ENCODE results near the gene PRM3.

The PRM3 gene

DNA sequence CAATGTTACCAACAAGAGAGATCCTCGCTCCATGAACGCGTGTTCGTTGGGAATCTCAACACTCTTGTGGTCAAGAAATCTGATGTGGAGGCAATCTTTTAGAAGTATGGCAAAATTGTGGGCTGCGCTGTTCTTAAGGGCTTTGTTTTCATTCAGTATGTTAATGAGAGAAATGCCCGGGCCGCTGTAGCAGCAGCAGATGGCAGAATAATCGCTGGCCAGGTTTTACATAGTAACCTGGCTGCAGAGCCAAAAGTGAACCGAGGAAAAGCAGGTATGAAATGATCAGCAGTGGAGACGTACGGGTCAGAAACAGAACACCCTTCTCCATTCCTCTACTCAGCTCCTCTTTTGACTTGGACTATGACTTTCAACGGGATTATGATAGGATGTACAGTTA, 30.8 kb downstream of the PRM3 start:
- DNase-seq: no peak

DNA sequence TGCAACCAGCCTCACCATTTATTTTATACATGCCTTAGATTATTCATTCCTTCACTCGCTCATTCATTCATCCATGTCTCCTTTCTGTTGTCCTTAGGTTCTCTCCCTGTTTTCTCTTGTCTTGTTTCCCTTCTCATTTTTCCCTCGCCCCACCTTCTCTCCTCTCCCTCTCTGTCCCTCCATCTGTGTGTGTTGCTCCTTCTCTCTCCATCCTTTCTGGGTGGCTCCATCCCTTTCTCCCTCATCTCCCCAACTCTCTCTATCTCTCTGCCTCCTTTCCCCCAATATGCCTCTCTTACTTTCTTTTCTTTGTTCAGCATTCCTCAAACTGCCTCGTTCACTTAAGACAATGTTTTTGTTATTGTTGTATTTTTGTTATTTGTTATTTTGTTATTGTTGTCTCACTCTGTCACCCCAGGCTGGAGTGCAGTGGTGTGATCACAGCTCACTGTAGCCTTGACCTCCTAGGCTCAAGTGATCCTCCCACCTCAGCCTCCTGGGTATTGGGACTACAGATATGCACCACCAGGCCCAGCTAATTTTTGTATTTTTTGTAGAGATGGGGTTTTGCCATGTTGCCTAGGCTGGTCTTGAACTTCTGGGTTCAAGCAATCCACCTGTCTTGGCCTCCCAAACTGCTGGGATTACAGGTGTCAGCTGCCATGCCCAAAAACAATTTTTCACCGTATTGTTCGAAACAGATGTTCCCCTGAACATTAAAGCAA, 31.8 kb downstream of the PRM3 start:
- no peak for DNase-seq

DNA sequence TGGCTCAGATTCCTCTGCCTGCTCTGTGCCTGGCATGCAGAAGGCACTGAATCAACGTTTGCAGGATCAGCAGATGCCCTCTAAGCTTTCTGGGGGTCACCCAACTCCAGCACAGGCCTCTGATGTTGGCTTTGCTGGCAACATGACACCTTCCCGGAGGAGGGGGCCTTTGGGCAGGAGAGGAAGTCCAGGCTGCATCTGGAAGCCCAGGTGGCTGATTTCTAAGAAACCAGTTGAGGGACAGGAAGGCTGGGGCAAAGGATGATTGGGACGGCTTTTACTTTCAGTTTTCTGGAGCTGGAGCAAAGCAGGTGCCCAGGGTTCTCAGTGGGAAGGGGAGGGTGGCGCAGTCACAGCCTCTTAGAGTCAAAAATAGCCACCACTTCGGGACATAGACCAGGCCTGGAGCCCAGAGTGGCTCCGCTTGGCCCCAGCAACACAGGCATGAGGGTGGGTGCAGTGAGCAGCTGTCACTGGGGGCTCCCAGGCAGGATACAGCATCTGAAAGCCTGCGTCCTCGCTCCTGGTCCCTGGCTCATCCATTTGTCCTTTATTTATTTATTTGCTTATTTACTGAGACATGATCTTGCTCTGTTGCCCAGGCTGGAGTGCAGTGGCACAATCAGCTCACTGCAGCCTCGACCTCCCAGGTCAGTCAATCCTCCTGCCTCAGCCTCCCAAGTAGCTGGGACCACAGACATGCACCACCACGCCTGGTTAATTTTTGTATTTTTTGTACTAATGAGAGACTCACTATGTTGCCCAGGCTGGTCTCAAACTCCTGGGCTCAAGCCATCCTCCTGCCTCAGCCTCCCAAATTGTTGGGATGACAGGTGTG, 32.6 kb downstream of the PRM3 start:
- DNase-seq: no peak

DNA sequence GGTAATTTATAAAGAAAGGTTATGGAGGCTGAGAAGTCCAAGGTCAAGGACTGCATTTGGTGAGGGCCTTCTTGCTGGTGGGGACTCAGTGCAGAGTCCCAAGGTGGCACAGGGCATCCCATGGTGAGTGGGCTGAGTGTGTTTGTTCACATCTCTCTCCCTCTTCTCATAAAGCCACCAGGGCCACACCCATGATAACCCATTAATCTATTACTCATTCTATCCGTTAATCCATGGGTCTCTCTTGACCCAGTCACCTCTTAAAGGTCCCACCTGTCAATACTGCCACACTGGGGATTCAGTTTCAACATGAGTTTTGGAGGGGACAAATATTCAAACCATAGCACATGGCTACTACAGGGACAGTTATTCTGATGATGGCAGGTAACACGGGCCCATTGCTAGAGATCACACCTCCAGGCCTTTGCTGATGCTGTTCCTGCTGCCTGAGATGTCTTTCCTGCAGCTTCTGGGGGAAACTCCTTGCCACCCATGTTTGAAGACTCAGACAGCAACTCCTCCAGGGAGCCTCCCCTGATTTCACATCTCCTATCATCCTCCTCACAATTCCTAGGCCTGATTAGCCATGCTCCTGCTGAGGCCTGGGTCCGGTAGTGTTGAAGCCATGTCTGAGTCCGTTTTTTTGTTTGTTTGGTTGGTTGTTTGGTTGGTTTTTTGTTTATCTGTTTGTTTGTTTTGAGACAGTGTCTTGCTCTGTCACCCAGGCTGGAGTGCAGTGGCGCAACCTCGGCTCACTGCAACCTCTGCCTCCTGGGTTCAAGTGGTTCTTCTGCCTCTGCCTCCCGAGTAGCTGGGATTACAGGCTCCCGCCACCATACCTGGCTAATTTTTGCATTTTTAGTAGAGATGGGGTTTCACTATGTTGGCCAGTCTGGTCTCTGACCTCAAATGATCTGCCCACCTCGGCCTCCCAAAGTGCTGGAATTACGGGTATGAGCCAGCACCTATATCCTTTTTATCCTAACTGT, 33.5 kb downstream of the PRM3 start:
- no peak for DNase-seq

GRCh38 chr16:11238272-11239202, 34.9 kb downstream of the PRM3 start:
- DNase-seq: no peak

GRCh38 chr16:11236461-11237254, 36.8 kb downstream of the PRM3 start:
- DNase-seq: no peak

DNA sequence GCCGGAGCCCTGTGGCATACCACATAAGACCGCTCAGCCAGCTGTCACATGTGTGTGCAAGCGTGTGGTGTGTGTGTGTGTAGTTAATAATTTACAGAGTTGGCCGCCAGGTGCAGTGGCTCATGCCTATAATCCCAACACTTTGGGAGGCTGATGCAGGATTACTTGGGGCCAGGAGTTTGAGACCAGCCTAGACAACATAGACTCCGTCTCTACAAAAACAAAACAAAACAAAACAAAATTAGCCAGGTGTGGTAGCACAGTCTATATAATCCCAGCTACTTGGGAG, 37.8 kb downstream of the PRM3 start:
- DNase-seq: no peak

GRCh38 chr16:11234884-11235702, 38.3 kb downstream of the PRM3 start:
- no peak for DNase-seq

- peak; percentile 90 for DNase-seq
Measured at GRCh38 chr16:11233727-11234376, 39.6 kb downstream of the PRM3 start.

DNA sequence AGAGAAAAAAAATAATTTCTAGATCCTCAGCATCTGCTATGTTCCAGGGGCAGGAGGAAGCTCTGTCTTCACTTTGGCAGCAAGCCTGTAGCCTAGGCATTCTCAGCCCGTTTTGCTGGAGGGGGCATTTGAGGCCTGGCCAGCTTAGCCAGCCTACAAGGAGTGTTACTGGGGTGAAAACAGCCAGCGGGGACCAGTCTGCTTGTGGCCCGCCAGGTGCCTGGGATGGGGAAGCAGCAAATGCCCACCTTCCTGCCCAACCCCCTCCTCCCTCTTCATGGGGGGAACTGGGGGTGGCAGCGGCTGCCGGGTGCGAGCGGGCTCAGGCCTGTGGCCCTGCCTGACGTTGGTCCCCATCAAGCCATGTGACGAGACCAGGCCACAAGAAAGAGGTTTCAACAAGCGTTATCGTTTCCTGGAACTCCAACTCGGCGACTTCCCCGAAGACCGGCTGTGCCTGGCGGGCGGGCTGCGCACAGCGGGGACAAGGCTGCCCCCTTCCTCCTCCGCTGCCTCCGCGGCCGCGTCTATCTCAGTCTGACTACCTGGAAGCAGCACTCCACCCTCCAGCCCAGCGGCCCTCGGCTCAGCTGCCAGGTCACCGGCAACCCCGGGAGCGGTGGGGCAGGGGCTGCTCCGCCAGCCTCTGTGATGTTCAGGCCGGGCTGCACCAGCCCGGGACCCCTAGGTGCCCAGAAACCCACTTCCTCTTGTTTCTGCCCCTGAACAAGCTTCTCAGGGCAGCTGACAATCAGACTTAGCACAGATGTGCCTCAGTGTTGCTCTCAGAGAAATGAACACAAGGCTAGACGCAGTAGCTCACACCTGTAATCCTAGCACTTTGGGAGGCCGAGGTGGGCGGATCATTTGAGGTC, 40.3 kb downstream of the PRM3 start:
- DNase-seq: peak; percentile 95

DNA sequence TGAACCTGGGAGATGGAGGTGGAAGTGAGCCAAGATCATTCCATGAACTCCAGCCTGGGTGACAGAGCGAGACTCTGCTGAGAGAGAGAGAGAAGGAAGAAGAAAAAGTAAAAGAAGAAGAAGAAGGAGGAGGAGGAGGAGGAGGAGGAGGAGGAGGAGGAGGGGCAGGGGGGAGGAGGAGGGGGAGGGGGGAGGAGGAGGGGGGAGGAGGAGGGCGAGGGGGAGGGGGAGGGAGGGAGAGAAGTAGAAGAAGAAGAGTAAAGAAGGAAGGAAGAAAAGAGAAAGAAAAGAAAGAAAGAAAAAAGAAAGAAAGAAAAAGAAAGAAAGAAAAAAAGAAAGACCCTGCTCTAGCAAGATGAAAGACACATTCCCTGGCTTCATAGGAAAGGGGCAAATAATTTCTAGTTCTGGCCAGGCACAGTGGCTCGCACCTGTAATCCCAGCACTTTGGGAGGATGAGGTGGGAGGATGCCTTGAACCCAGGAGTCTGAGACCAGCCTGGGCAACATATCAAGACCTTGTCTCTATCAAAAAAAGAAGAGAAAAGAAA, 41.1 kb downstream of the PRM3 start:
- no peak for DNase-seq

DNA sequence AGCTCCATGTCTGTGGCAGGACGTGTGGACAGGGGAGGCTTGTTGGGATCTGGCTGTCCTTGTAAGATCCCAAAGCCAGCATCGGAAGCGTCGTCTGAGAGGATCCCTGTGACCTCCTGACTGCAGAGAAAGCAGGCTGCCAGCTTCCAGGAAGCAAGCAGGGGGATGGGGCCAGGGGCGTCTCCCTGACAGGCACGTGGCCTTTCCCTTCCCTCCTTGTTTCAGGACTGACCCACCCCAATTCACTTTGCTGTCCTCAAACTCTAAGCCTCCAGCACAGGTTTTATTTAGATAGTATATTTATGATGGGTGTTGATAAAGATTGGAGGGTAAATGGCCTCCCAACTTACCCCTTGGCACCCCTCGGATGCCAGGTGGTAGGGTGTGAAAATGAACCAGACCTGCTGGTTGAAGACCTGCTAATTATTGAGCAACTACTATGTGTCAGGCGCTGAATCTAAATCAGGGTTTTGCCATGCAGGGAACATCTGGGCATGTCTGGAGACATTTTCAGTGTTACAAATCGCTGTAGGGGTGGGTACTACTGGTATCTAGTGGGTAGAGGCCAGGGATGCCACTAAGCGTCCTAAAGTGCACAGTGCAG, 42.0 kb downstream of the PRM3 start:
- no peak for DNase-seq

GRCh38 chr16:11229906-11230305, 43.5 kb downstream of the PRM3 start:
- no peak for DNase-seq

DNA sequence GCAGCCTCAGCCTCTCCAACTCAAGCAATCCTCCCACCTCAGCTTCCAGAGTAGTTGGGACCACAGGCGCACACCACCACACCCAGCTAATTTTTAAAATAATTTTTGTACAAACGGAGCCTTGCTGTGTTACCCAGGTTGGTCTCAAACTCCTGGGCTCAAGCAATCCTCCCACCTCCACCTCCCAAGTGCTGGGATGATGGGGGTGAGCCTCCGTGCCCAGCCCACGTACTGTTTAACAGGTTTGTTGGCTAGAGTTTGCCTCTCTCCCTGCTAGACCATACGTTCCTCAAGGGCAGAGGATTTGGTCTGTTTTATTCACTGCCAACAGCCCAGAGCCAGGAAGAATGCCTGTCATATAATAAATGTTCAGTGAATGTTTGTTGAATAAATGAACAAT, 44.0 kb downstream of the PRM3 start:
- no peak for DNase-seq

GRCh38 chr16:11225677-11226549, 47.5 kb downstream of the PRM3 start:
- no peak for DNase-seq

GRCh38 chr16:11224894-11225676, 48.3 kb downstream of the PRM3 start:
- DNase-seq: peak; percentile 92
